Heart left ventricle (tissue), 16 donors: ENCODE data around the gene PIGW. TPM values are rescaled to one million over a fixed set of nuclear protein-coding genes. Genes with fewer than 3 reads are reported as not detected.

ENCODE experiments used
- ATAC-seq, 4 donors: fragments of 200-7000 bp; cut with Tn5 transposase; one replicate each; pipeline ENCODE4 v1.9.1; 2020 to 2022; ENCODE audit warnings: moderate library complexity in 4 of 4, mild to moderate bottlenecking in 3 of 4, moderate number of reproducible peaks in 1 of 4
- DNase-seq, 5 donors: peaks; one replicate each; pipeline ENCODE4 v3.0.0-alpha.2; 2020
- H3K27ac ChIP-seq, 12 donors: fragments of 200-600 bp; sonication (generic) in 4 of 12; one replicate each; pipeline versions ENCODE4 v1.5.0 to v1.8.0; 2016 to 2022; ENCODE audit warnings: mild to moderate bottlenecking in 2 of 12
- H3K27me3 ChIP-seq, 9 donors: fragments of 200-600 bp; sonication (generic) in 2 of 9; one replicate each; pipeline versions ENCODE4 v1.5.1 to v1.8.0; 2016 to 2022; ENCODE audit warnings: mild to moderate bottlenecking in 3 of 9
- H3K36me3 ChIP-seq, 9 donors: fragments of 200-600 bp; sonication (generic) in 2 of 9; one replicate each; pipeline versions ENCODE4 v1.5.0 to v1.8.0; 2018 to 2022; ENCODE audit warnings: mild to moderate bottlenecking in 2 of 9
- H3K4me1 ChIP-seq, 12 donors: fragments of 200-600 bp; sonication (generic) in 4 of 12; one replicate each; pipeline versions ENCODE4 v1.5.0 to v1.8.0; 2016 to 2022; ENCODE audit warnings: mild to moderate bottlenecking in 3 of 12
- H3K4me3 ChIP-seq, 12 donors: fragments of 200-600 bp; sonication (generic) in 4 of 12; one replicate each; pipeline versions ENCODE4 v1.5.0 to v1.8.0; 2017 to 2022; ENCODE audit warnings: mild to moderate bottlenecking in 9 of 12, moderate library complexity in 4 of 12
- H3K9me3 ChIP-seq, 12 donors: fragments of 200-600 bp; sonication (generic) in 4 of 12; one replicate each; pipeline versions ENCODE4 v1.5.0 to v1.8.0; 2016 to 2022; ENCODE audit warnings: mild to moderate bottlenecking in 1 of 12
- POLR2A ChIP-seq, 2 donors: fragments of 450-650 bp; IDR thresholded peaks; one replicate each; pipeline ENCODE4 v1.6.1; 2017; ENCODE audit warnings: antibody characterized with exemption in 2 of 2, mild to moderate bottlenecking in 2 of 2, moderate library complexity in 2 of 2
- WGBS, 4 donors: extraction: QIAGEN DNeasy Blood & Tissue Kit in 2 of 4; methylation state at CpG; one replicate each; pipeline versions ENCODE4 v1.1.5 to v1.1.7; 2013 to 2018; 5-methylcytosine and 5-hydroxymethylcytosine counted together
- intact Hi-C, 10 donors: fragments of 100-400 bp; cut with DNase I; formaldehyde crosslinking; loops; one replicate each; pipeline versions ENCODE4 v1.11.1 to v1.14.2; 2022
- long read RNA-seq, 3 donors: library from polyadenylated mRNA; unstranded; transcript quantifications; one replicate each; pipeline ENCODE4 v2.0.0, GENCODE V29; 2020 to 2021
- polyA plus RNA-seq, 2 donors: library from polyadenylated mRNA; stranded (reverse); fragments of 200-250 nt; gene quantifications; one replicate each; pipeline ENCODE4 v1.2.3, GENCODE V29; 2013
- total RNA-seq, 9 donors: library from RNA; depleted of rRNA in 2 of 9; stranded (reverse); fragments of >200 nt in 2 of 9; fragmentation: NEBNext Ultra II Directional in 3 of 9; extraction: Animal tissue kit (Norgen Biotek cat#: 25700) in 3 of 9; gene quantifications; one replicate each; pipeline versions ENCODE4 v1.1.0 to v1.2.4, GENCODE V29; 2016 to 2023
- TF ChIP-seq, protein P1 (sequence below), 12 donors: fragments of 200-600 bp; sonication (generic) in 4 of 12; IDR thresholded peaks; one replicate each; pipeline versions ENCODE4 v1.5.0 to v1.8.0; 2018 to 2022; ENCODE audit warnings: antibody characterized with exemption in 12 of 12, mild to moderate bottlenecking in 5 of 12
- donor health status: ischemic (EF 13 %, LVEDD 7.1; RV severe dilation, severe dysfunction).
- donor health status: healthy with polysubstance abuse.
- donor health status: DM: no; HTN: yes; CAD: no.
- donor health status: DM: no; HTN: no; CAD: no.
- donor health status: ischemic (EF 25% LVEDD 6.9; RV normal size, moderate dysfunction).
- donor health status: ischemic (EF 25% LVEDD 5.7; RV mildly dilated, moderate dysfunction).
- donor health status: healthy.
- donor health status: DM: yes; HTN: yes; CAD: no.
- donor health status: ischemic (EF 35%, LVEDD 5.7; RV mildly dilated, moderate dysfunction).
- donor health status: nonischemic (EF 11% LVEDD 7.7; RV severe dilation, severe dysfunction).
- donor health status: DM: yes; HTN: yes; CAD: no.
- donor health status: PGD.
- donor health status: ischemic (EF 29% LVEDD 5.4; RV normal size, mild dysfunction).
- donor health status: nonischemic (EF 23%, LVEDD 6.1; RV moderate dilation, normal function).

Gene PIGW, protein sequence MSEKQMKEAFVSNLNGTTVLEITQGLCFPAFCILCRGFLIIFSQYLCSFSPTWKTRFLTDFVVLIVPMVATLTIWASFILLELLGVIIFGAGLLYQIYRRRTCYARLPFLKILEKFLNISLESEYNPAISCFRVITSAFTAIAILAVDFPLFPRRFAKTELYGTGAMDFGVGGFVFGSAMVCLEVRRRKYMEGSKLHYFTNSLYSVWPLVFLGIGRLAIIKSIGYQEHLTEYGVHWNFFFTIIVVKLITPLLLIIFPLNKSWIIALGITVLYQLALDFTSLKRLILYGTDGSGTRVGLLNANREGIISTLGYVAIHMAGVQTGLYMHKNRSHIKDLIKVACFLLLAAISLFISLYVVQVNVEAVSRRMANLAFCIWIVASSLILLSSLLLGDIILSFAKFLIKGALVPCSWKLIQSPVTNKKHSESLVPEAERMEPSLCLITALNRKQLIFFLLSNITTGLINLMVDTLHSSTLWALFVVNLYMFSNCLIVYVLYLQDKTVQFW
- total RNA-seq (1 to 10 TPM; 2.1 to 7.9 (median 5.7) TPM), polyA plus RNA-seq (1 to 10 TPM; 2.7 to 8.9 TPM)
- long read RNA-seq, donor 1, partial matches to known transcripts = 0 of 3 reads
- long read RNA-seq, donor 1, other reads (novel, unspliced or antisense) = 1 of 3 reads
- long read RNA-seq, donor 2, transcript PIGW-204 (2 exons, 2,312 nt) = major isoform, 17 of 23 reads
- long read RNA-seq, donor 2, partial matches to known transcripts = 0 of 23 reads
- long read RNA-seq, donor 2, other reads (novel, unspliced or antisense) = 0 of 23 reads
- long read RNA-seq, donor 3, partial matches to known transcripts = 0 of 5 reads
- long read RNA-seq, donor 3, other reads (novel, unspliced or antisense) = 0 of 5 reads

- DNase-seq (peak; percentile 87 to 94 (median 92)), ATAC-seq (peak; percentile 85 to 95 (median 92))
- Histone ChIP-seq H3K36me3 (peaks cover 0 to 62% (median 43%) of the 10 kb centered on the region in 9 donors), H3K27me3 (no peaks in the 10 kb centered on the region), H3K27ac (peak within 1 kb of the TSS; percentile 84 to 99 (median 96)), H3K9me3 (no peaks in the 10 kb centered on the region), H3K4me3 (peak within 1 kb of the TSS; percentile 38 to 94 (median 82)), H3K4me1 (peaks cover 0 to 22% (median 14%) of the 10 kb centered on the region in 12 donors)
- intact Hi-C loops = loop anchor here in 7 of 10 donors (1.0 to 10.0 kb wide), 7 partner anchors 9 to 66 kb away; partner anchors contain the start of genes ZNHIT3 (in 4 of the 7), GGNBP2 (in 1 of the 7) and MRM1 (in 1 of the 7)
- peak in 1 of 2 donors; percentile 83 for TF ChIP-seq POLR2A (IDR thresholded peaks at IDR 0.05)
- TF ChIP-seq, protein P1, sequence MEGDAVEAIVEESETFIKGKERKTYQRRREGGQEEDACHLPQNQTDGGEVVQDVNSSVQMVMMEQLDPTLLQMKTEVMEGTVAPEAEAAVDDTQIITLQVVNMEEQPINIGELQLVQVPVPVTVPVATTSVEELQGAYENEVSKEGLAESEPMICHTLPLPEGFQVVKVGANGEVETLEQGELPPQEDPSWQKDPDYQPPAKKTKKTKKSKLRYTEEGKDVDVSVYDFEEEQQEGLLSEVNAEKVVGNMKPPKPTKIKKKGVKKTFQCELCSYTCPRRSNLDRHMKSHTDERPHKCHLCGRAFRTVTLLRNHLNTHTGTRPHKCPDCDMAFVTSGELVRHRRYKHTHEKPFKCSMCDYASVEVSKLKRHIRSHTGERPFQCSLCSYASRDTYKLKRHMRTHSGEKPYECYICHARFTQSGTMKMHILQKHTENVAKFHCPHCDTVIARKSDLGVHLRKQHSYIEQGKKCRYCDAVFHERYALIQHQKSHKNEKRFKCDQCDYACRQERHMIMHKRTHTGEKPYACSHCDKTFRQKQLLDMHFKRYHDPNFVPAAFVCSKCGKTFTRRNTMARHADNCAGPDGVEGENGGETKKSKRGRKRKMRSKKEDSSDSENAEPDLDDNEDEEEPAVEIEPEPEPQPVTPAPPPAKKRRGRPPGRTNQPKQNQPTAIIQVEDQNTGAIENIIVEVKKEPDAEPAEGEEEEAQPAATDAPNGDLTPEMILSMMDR (IDR thresholded peaks at IDR 0.05) = peak in 3 of 12 donors; percentile 13 to 29 (median 26)
- WGBS, 4 donors = 0 to 1% (median 1%) methylated on average over 40 to 83 of the region's 83 CpGs
These were observed at the start of gene PIGW, which contains the start of gene MYO19 for GRCh38 chr17:36534840-36535668. Gene PIGW, plus strand, starts transcription at chr17:36534987. Its CDS starts 2,115 bp downstream, at chr17:36537102. Gene MYO19, minus strand, starts transcription at chr17:36534868. Its CDS starts 2,330 bp downstream, at chr17:36532538.

GRCh38 chr17:36485027-36485426 lies 49.8 kb upstream of the PIGW start:
- Histone ChIP-seq H3K27ac (no peak overlapping the region), H3K27me3 (peaks cover 0 to 25% (median 5%) of the 10 kb centered on the region in 9 donors), H3K4me3 (no peak overlapping the region), H3K36me3 (peaks cover 0 to 6% (median 0%) of the 10 kb centered on the region in 9 donors), H3K9me3 (peaks cover 0 to under 1% (median 0%) of the 10 kb centered on the region in 12 donors), H3K4me1 (peaks cover 2 to 40% (median 29%) of the 10 kb centered on the region in 12 donors)
- WGBS, 4 donors = 89 to 95% (median 94%) methylated on average over 5 to 8 of the region's 8 CpGs
- intact Hi-C loops = loop anchor here in 8 of 10 donors (5.0 to 10.0 kb wide), 7 partner anchors 47 to 510 kb away; partner anchors contain the start of genes MYO19 (in 4 of the 8), PIGW (in 4 of the 8), DHRS11 (in 1 of the 8) and GGNBP2 (in 1 of the 8)
- TF ChIP-seq POLR2A (IDR thresholded peaks at IDR 0.05) = no peak
- TF ChIP-seq, protein P1 (IDR thresholded peaks at IDR 0.05) = no peak
- DNase-seq (no peak), ATAC-seq (no peak)

DNA sequence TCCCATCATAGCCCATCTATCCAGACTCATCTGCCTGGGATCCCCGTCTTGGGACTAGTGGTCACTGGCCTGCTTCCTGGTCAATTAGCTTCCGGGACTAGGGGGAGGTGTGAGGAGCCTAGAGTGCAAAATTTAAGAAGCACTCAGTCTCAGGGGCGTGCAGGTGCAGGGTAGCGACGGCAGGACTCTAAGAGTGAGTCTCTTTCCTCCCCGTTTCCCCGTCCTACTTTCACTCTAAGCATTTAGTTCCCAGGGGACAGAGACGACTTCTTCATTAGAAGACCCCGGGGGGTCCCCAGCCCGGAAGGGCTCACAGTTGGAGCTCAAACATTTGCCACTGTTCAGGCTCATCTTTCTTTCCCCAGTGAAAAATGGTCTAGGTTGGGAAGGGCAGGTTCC lies 49.0 kb upstream of the PIGW start:
- Histone ChIP-seq H3K27ac (peak overlapping the region in 10 of 12 donors; percentile 31 to 88 (median 80)), H3K9me3 (peaks cover 0 to 4% (median 0%) of the 10 kb centered on the region in 12 donors), H3K4me3 (peak overlapping the region; percentile 74 to 99 (median 96)), H3K4me1 (peaks cover 2 to 40% (median 29%) of the 10 kb centered on the region in 12 donors), H3K36me3 (peaks cover 0 to 9% (median 0%) of the 10 kb centered on the region in 9 donors), H3K27me3 (peaks cover 0 to 19% (median 5%) of the 10 kb centered on the region in 9 donors)
- intact Hi-C loops = loop anchor here in 8 of 10 donors (5.0 to 10.0 kb wide), 7 partner anchors 46 to 511 kb away; partner anchors contain the start of genes MYO19 (in 4 of the 8), PIGW (in 4 of the 8), DHRS11 (in 1 of the 8) and GGNBP2 (in 1 of the 8)
- no peak for ATAC-seq
- TF ChIP-seq, protein P1 (IDR thresholded peaks at IDR 0.05) = no peak
- TF ChIP-seq POLR2A (IDR thresholded peaks at IDR 0.05) = no peak
- no peak for DNase-seq
- WGBS, 4 donors = 29 to 34% (median 32%) methylated on average over 9 to 10 of the region's 10 CpGs
